Erythroblast (primary cell): ENCODE data around the gene TBX2.

Experiments
- GATA1 ChIP-seq: IDR thresholded peaks from 2 replicates; pipeline ENCODE4 v1.6.1; 2011; ENCODE audit warnings: low read depth, mild to moderate bottlenecking, control low read depth, low read length, moderate library complexity
- POLR2A ChIP-seq: IDR thresholded peaks from 2 replicates; pipeline ENCODE4 v1.6.1; 2011; ENCODE audit warnings: mild to moderate bottlenecking, low read length

GRCh38 chr17:61354895-61355874 is 44.5 kb upstream of the TBX2 start:
- TF ChIP-seq POLR2A (no peak), GATA1 (no peak)
